ENCODE measurements around the gene INPP4A.
A peak's percentile ranks its signal among the peaks of the same experiment; 100 is the strongest.

The INPP4A gene

GRCh38 chr2:98478088-98478551, 33.5 kb downstream of the INPP4A start:
- DNase-seq: no peak

- DNase-seq: no peak
These were observed 34.2 kb downstream of the INPP4A start for GRCh38 chr2:98478907-98479306.

GRCh38 chr2:98479371-98479770, 34.7 kb downstream of the INPP4A start:
- no peak for DNase-seq

- peak; percentile 79 for DNase-seq
These were observed 35.4 kb downstream of the INPP4A start for GRCh38 chr2:98479959-98480524.

DNA sequence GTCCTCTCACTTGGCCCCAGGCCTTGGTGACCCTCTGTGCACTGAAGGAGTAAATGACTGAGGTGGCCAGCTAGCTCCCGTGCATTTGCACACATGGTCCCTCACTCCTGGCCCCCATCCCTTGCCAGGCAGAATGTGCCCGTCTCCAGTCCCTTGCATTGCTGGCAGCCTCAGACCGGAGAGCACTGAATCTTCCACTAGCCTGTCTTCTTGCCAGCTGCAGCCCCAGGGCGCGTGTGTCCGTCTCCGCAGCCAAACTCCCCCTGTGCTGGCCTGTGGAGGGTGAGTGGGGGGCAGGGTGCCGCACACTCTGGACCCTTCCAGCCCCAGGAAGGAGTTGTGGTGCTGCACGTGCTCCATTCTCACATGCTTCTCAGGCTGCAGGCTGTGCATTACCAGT, 35.9 kb downstream of the INPP4A start:
- DNase-seq: no peak

- DNase-seq: no peak
These were observed 37.7 kb downstream of the INPP4A start for GRCh38 chr2:98482362-98482761.

DNA sequence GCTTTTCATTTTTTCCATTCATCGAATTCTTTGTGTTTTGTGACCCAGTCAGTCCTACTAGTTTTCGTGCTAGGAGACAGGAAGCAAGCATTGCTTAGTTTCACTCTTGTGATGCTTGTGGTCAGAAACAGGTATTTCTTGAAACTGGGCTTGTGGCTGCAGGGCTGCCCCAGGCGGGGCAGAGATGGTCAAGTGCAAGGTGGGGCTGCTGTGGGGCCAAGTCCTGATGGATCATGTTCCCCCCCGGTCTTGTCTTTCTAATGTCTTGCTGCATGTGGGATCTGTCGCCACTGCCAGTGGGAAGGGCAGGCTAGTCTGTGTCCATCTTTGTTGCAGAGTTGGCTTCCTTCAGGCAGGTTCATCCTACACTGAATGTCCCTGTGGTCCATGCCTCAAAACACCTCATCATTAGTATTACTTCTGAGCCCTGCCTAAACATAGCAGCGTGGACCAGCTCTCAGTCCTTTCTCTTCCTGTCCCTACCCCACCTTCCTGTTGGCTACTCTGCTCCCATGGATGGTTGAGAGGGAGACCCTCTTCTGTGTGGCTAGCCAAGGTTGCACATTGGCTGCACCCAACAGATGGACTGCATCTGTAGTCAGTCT, 38.7 kb downstream of the INPP4A start:
- DNase-seq: no peak

DNA sequence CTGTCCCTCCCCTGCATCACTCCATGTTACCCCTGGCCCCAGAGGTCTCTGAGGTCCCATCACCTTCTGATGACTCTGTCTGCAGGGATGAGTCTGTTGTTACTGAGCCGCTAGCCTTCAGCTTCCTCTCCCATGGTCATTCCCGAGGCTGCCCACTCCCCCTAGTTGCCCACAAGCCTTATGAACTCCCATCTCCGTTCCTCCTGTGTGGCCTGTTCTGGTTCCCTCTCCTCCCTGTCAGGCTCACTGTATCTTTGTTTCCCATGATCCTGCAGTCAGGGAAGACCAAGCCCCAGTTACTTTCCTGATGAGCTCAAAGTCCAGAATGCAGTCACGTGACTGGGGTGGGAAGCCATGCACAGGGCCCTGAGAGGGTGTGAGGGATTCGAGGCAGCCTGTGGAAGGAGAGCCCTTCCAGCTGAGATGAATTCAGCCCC, 39.5 kb downstream of the INPP4A start:
- no peak for DNase-seq

- no peak for DNase-seq
These were observed 40.2 kb downstream of the INPP4A start for GRCh38 chr2:98484652-98485452.

DNA sequence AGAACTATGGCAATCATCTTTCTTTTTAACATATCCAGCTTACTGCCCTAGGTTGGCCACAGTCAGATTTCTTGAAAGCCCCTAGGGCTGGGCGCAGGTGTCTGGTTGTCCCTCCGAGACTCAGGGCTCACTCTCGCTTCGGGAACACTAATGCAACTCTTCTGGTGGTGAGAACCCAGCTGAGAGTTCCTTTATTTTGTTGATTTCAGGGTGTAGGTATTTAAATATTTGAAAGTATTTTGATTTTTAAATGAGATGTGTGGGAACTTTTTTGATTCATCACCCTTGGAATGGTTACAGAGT, 40.7 kb downstream of the INPP4A start:
- DNase-seq: no peak

- DNase-seq: no peak
These were observed 41.8 kb downstream of the INPP4A start for GRCh38 chr2:98486374-98486981.

GRCh38 chr2:98487101-98487805, 42.6 kb downstream of the INPP4A start:
- DNase-seq: no peak

- no peak for DNase-seq
These were observed 43.1 kb downstream of the INPP4A start for GRCh38 chr2:98487806-98488189.

DNA sequence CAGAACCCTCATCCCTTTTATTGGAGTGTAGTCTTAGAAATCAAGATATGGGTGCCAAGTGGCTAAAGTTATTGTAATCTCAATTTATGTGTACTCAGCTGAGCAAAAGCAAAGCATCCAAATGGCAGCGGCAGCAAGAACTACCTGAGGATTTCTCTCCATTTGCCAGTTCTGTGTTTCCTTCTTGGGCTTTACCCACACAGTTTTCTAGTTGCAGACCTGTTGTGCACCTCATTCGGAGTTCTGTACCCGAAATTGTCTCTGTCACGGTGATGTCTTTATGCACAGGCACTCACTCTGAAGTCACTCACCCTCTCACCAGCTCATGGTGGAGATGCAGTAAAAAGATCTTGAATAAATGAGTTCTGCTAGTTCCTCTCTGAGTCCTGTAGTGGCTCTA, 43.6 kb downstream of the INPP4A start:
- DNase-seq: no peak

DNA sequence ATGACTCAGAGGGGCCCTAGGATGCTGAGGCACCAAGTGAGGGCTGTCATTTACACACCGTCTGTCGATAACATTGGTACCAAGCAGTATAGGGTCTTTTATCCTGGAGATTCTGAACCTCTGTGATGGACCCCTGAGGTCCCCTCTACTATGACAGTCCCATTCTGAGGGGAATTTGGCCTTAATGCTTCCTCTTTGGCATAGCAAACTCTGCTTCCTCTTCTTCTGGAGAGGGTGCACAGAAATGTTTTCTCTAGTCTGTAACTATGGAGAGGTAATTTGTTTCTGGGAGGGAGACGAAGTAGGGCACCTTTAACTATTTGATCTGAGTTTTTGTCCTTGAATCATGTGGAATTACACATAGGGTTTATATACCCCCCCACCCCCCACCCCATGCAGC, 44.8 kb downstream of the INPP4A start:
- DNase-seq: no peak

DNA sequence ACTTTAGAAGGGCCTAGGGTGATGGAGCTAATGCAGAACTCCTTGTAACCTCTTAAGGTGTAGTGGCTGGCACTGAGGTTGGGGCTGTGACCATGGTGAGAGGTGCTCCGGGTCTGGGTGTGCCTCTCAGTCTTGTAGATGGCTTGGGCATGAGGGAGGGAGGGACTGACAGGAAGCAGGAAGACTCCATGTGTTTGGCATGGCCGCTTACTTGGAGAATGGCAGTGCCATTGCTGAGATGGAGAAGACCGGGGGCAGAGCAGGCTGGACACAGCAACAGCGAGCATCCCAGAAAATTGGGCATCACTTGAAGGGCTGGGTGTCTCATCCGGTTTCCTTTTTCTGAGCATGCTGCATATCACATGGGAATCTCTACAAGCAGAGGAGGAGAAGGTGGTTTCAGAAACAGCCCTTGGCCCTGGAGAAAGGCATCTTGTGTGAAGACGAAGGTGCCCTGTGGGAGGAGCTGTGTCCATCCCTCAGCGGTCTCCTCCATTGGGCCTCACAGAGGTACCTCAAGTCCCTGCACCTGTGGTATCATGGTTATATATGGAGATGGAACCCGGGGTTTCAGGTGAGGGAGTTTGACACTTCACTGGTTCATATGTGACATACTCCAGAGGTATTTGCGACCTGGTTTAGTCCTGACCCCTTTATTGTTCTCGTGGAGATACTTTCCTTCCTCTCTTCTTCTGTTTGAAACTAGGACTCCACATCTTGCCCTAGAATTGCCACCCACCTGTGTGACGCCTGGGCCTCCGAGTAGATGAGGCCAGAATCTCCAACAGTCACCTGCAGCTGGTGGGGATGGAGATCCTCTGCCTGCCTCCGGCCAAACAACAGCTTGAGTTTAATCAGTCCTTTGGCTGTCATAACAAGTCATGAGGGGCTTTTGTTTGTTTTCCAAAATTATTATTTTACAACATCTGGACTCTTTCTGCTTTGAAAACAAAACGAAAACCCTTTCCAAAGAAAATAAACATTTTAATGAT, 45.6 kb downstream of the INPP4A start:
- DNase-seq: peak; percentile 27

DNA sequence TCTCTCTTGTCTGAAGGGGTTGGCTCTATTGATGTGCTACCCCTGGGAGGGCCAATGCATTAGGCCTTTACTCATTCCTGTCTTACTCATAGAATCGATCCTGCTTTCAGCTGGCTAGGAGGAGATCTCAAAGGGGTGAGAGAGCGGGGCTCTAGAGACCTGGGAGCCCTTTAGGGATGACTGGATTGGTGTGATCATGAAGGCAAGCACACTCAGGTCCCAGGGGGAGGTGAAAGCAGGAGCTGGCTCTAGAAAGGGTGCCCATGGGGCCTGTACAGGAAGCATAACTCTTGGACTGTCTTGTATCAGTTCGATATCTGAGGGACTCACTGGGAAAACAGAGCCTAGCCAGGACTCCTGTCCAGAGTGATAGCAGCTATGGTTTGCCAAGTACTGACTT, 47.8 kb downstream of the INPP4A start:
- DNase-seq: no peak

- no peak for DNase-seq
These were observed 50.0 kb downstream of the INPP4A start for GRCh38 chr2:98494699-98495098.

GRCh38 chr2:98496750-98497493, 52.3 kb downstream of the INPP4A start:
- DNase-seq: no peak

- DNase-seq: no peak
These were observed 54.2 kb downstream of the INPP4A start for GRCh38 chr2:98498703-98499440.

DNA sequence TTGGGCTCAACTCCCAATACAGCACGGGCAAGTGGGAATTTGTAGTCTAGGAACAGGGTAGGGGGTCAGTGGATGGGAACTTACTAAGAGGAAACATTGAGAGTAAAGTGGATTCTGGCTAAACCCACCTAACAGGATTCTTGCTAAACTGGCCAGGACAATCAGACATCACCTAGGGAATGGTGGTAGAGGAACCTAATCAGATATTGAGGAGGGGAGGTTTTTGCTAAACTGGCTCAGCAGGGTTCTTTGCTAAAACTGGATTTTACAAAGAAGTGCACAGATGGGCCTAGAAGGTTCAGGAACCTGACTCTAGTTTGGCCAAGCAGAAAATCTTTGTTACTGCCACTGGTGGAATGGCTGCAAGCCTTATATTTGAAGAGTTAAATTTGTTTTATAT, 55.9 kb downstream of the INPP4A start:
- DNase-seq: no peak

All from DMS79 (cell line).